ENCODE data around the gene RFX2. TPM values are rescaled to one million over a fixed set of nuclear protein-coding genes. Genes with fewer than 3 reads are reported as not detected.
A peak's percentile ranks its signal among the peaks of the same experiment; 100 is the strongest.

Gene RFX2
- total RNA-seq, 1 experiment from 2014 or later, result 3.7 TPM

- H2AFZ ChIP-seq (ENCODE audit: low read length), result no peak overlapping the region
- H2BK12ac ChIP-seq (ENCODE audit: insufficient read length, low read depth, low read length), result no peak overlapping the region
- H3K27ac ChIP-seq (ENCODE audit: insufficient read length, low read depth, low read length), result no peak overlapping the region
- no peaks in the 10 kb centered on the region for H4K20me1 ChIP-seq (ENCODE audit: control insufficient read depth, insufficient read depth, insufficient read length)
- no peak overlapping the region for H3K14ac ChIP-seq (ENCODE audit: insufficient read depth, low read length)
- H3K4me3 Mint-ChIP-seq, result no peak overlapping the region
- no peak overlapping the region for H3K9ac ChIP-seq (ENCODE audit: extremely low read depth, insufficient read length, low read length)
- H3K4me2 ChIP-seq (ENCODE audit: insufficient read depth, insufficient read length, low read length), result no peak overlapping the region
- peak; percentile 95 for TF ChIP-seq CTCF (conservative IDR thresholded peaks at IDR 0.05)
- no peak overlapping the region for H2AK5ac ChIP-seq (ENCODE audit: insufficient read length, low read length)
- DNase-seq, result peak; percentile 84
- peaks cover 58% of the 10 kb centered on the region for H3K27me3 Mint-ChIP-seq (ENCODE audit: low read depth)
- no peak overlapping the region for H2BK15ac ChIP-seq (ENCODE audit: low read depth, low read length)
- H2BK120ac ChIP-seq (ENCODE audit: low read depth, low read length, poor library complexity, severe bottlenecking), result no peak overlapping the region
- no peak overlapping the region for H3K23ac ChIP-seq (ENCODE audit: insufficient read length, low read depth, low read length)
- no peaks in the 10 kb centered on the region for H3K9me3 ChIP-seq (ENCODE audit: control insufficient read depth, low read depth, low read length)
- no peak overlapping the region for H4K5ac ChIP-seq (ENCODE audit: insufficient read length, low read depth, low read length)
- peaks cover 9 to 31% of the 10 kb centered on the region in 2 experiments; a peak in 3 of 4 replicates for H3K4me1 Mint-ChIP-seq
- H3K36me3 Mint-ChIP-seq (ENCODE audit: insufficient read depth in 1 of 3, low read depth in 3 of 3), result no peaks in the 10 kb centered on the region
- H3K23me2 ChIP-seq (ENCODE audit: insufficient read length, low read depth, low read length, poor library complexity, severe bottlenecking), result no peaks in the 10 kb centered on the region
- no peak overlapping the region for H4K91ac ChIP-seq (ENCODE audit: insufficient read length, low read depth, low read length)
- H3K79me1 ChIP-seq (ENCODE audit: insufficient read depth, low read depth, low read length, poor library complexity, severe bottlenecking), result no peaks in the 10 kb centered on the region
- H3K56ac ChIP-seq (ENCODE audit: insufficient read length, low read depth, low read length), result no peak overlapping the region
- no peak overlapping the region for H4K8ac ChIP-seq (replicated peaks; ENCODE audit: insufficient read length, low read depth, low read length)
- peak overlapping the region in 2 of 3 experiments; percentile 23 to 89; a peak in 3 of 7 replicates for H3K27ac Mint-ChIP-seq
- no peaks in the 10 kb centered on the region for H3K4me1 ChIP-seq (ENCODE audit: insufficient read depth, low read length)
- H2BK5ac ChIP-seq (ENCODE audit: insufficient read length, low read length), result no peak overlapping the region
- H3K79me2 ChIP-seq (ENCODE audit: insufficient read depth, low read length), result no peaks in the 10 kb centered on the region
- H3K9me3 Mint-ChIP-seq, result no peaks in the 10 kb centered on the region; a peak in 1 of 5 replicates
- no peak overlapping the region for H3T11ph ChIP-seq (ENCODE audit: low read length)
- no CpG with 5 or more reads among the region's 29 CpGs for WGBS (ENCODE audit: extremely low coverage, insufficient read length, low lambda C conversion rate)
- no peak overlapping the region for H3K4ac ChIP-seq (ENCODE audit: low read depth, low read length)
- H3K27me3 ChIP-seq (ENCODE audit: insufficient read depth, low read length), result no peaks in the 10 kb centered on the region; the same call in 1 of the 2 replicates
- no peak overlapping the region for H3K18ac ChIP-seq (ENCODE audit: insufficient read length, low read depth, low read length)
- H2BK20ac ChIP-seq (ENCODE audit: low read depth, low read length, poor library complexity, severe bottlenecking), result no peak overlapping the region
These were observed 88.3 kb downstream of the RFX2 start for GRCh38 chr19:6021878-6022569.
